ENCODE data around the gene RAB3IL1. TPM values are rescaled to one million over a fixed set of nuclear protein-coding genes. Genes with fewer than 3 reads are reported as not detected.
A peak's percentile ranks its signal among the peaks of the same experiment; 100 is the strongest.

The RAB3IL1 gene
- total and polyA plus RNA-seq, 9 of the 15 experiments (the other 6 are each of a cell fraction or from before 2014, with no cell fraction given), result 0.15 to 42.6 (median 15.5) TPM

- TF ChIP-seq MYC (IDR thresholded peaks at IDR 0.05; ENCODE audit: low read depth, low read length) (peak; percentile 80), MYC (CRISPR knock-in tag; IDR thresholded peaks at IDR 0.05; ENCODE audit: borderline replicate concordance, low read depth) (no peak), ATF6 (CRISPR knock-in tag; IDR thresholded peaks at IDR 0.05) (no peak), ZSCAN32 (CRISPR knock-in tag; IDR thresholded peaks at IDR 0.05) (no peak), RCOR1 (IDR thresholded peaks at IDR 0.05; ENCODE audit: borderline replicate concordance in 1 of 2, low read depth in 2 of 2, low read length in 2 of 2) (peak; percentile 71 to 92; a peak in 3 of 4 replicates), MYBL2 (IDR thresholded peaks at IDR 0.05; ENCODE audit: low read depth) (no peak), MYBL2 (CRISPR knock-in tag; IDR thresholded peaks at IDR 0.05; ENCODE audit: borderline replicate concordance) (no peak), ZNF695 (CRISPR knock-in tag; IDR thresholded peaks at IDR 0.05) (no peak), GMEB1 (CRISPR knock-in tag; IDR thresholded peaks at IDR 0.05) (0 out of 2 replicates have a peak, but pooled peaks have one; percentile 4), ZBTB2 (IDR thresholded peaks at IDR 0.05) (no peak), TCF7 (IDR thresholded peaks at IDR 0.05; ENCODE audit: borderline replicate concordance) (no peak), HOXB6 (CRISPR knock-in tag; IDR thresholded peaks at IDR 0.05; ENCODE audit: borderline replicate concordance) (no peak), EWSR1 (IDR thresholded peaks at IDR 0.05; ENCODE audit: borderline replicate concordance, low read depth, partially characterized antibody) (no peak), ZC3H8 (IDR thresholded peaks at IDR 0.05) (no peak), ESRRA (IDR thresholded peaks at IDR 0.05; ENCODE audit: borderline replicate concordance, low read depth) (0 out of 2 replicates have a peak, but pooled peaks have one; percentile 13), SLC30A9 (CRISPR knock-in tag; IDR thresholded peaks at IDR 0.05) (no peak), RBBP5 (IDR thresholded peaks at IDR 0.05; ENCODE audit: borderline replicate concordance, insufficient read depth, low read length, poor library complexity, severe bottlenecking) (peak; percentile 61), CHD1 (IDR thresholded peaks at IDR 0.05; ENCODE audit: low read length) (peak; percentile 48), BHLHE40 (IDR thresholded peaks at IDR 0.05; ENCODE audit: low read length) (peak; percentile 93), USF1 (CRISPR knock-in tag; IDR thresholded peaks at IDR 0.05) (peak; percentile 79), NEUROD1 (IDR thresholded peaks at IDR 0.05; ENCODE audit: borderline replicate concordance, low read depth, low read length, partially characterized antibody) (no peak), IFI16 (CRISPR knock-in tag; IDR thresholded peaks at IDR 0.05) (no peak)
Observed at GRCh38 chr11:61917334-61918109, at the start of gene RAB3IL1 (continued).

Measured in K562 (cell line).